Pericardium fibroblast (primary cell): ENCODE measurements around the gene PHYHD1. TPM values are rescaled to one million over a fixed set of nuclear protein-coding genes. Genes with fewer than 3 reads are reported as not detected.

Source experiments
- total RNA-seq: library from RNA; depleted of rRNA; stranded (reverse); fragments of >200 nt; gene quantifications from 2 replicates; pipeline ENCODE4 v1.2.3, GENCODE V29; 2015

Gene PHYHD1
- total RNA-seq = 15.9 and 18.6 TPM in 2 replicates

GRCh38 chr9:128920381-128921058, at the start of gene PHYHD1:
Gene PHYHD1 (plus strand): TSS chr9:128920982. CDS start chr9:128922324, 1,342 bp downstream.

GRCh38 chr9:128881884-128882676, 38.7 kb upstream of the PHYHD1 start, which contains the start of the genes KYAT1 and LRRC8A:
Gene KYAT1 (minus strand): TSS chr9:128881950. CDS start chr9:128845405, 36,545 bp downstream.
Gene LRRC8A (plus strand): TSS chr9:128882133. CDS start chr9:128907165, 25,032 bp downstream.

GRCh38 chr9:128947527-128948301, 26.9 kb downstream of the PHYHD1 start, which contains the start of the genes DOLK and NUP188:
Gene DOLK (minus strand): TSS chr9:128947603. CDS start chr9:128947303, 300 bp downstream.
Gene NUP188 (plus strand): TSS chr9:128947699. CDS start chr9:128947720, 21 bp downstream.

Other genes with a start within 250 kb of the PHYHD1 start
- 228 and 233 TPM in 2 replicates for gene SET, start 231.8 kb upstream of the PHYHD1 start, total RNA-seq
- 1.0 and 1.8 TPM in 2 replicates for gene PKN3, start 218.5 kb upstream of the PHYHD1 start, total RNA-seq
- gene ZDHHC12, start 196.9 kb upstream of the PHYHD1 start, total RNA-seq = 44.8 and 52.5 TPM in 2 replicates
- gene ZER1, start 149.1 kb upstream of the PHYHD1 start, total RNA-seq = 23.9 and 28.9 TPM in 2 replicates
- gene TBC1D13, start 133.7 kb upstream of the PHYHD1 start, total RNA-seq = 10.8 and 12.5 TPM in 2 replicates
- gene ENDOG, start 102.5 kb upstream of the PHYHD1 start, total RNA-seq = 26.4 and 28.0 TPM in 2 replicates
- gene SPOUT1, start 91.2 kb upstream of the PHYHD1 start, total RNA-seq = 12.5 and 17.7 TPM in 2 replicates
- 2.7 and 5.8 TPM in 2 replicates for gene KYAT1, start 39.0 kb upstream of the PHYHD1 start, total RNA-seq
- gene LRRC8A, start 38.8 kb upstream of the PHYHD1 start, total RNA-seq = 21.3 and 31.4 TPM in 2 replicates
- gene DOLK, start 26.6 kb downstream of the PHYHD1 start, total RNA-seq = 26.5 and 27.8 TPM in 2 replicates
- 14.2 and 16.9 TPM in 2 replicates for gene NUP188, start 26.7 kb downstream of the PHYHD1 start, total RNA-seq
- 33.7 and 44.5 TPM in 2 replicates for gene SH3GLB2, start 107.3 kb downstream of the PHYHD1 start, total RNA-seq
- 17.8 and 22.5 TPM in 2 replicates for gene MIGA2, start 115.6 kb downstream of the PHYHD1 start, total RNA-seq
- 9.3 and 11.4 TPM in 2 replicates for gene DOLPP1, start 160.1 kb downstream of the PHYHD1 start, total RNA-seq
- gene CRAT, start 189.8 kb downstream of the PHYHD1 start, total RNA-seq = 51.1 and 55.6 TPM in 2 replicates
- gene PTPA, start 190.4 kb downstream of the PHYHD1 start, total RNA-seq = 69.8 and 87.5 TPM in 2 replicates